MCF 10A (cell line): ENCODE measurements around the gene GRIN2C. TPM values are rescaled to one million over a fixed set of nuclear protein-coding genes. Genes with fewer than 3 reads are reported as not detected.

Experiments used
- BruUV-seq: library from RNA; stranded (reverse); fragments of 400-500 nt; replicated peaks from 2 replicates; lab custom pipeline; 2021; lab: Mats Ljungman, UMichigan
- CTCF ChIA-PET: fragments of 300-600 bp; sonication (Branson Sonifier 250); formaldehyde crosslinking; extraction: SDS; loops from one replicate; lab custom pipeline; 2021; ENCODE audit warnings: antibody characterized with exemption, inconsistent platforms; lab: Yijun Ruan, JAX
- POLR2A ChIA-PET: fragments of 300-600, 350-650 bp; sonication (Branson Sonifier 250); formaldehyde crosslinking; extraction: SDS; loops from one replicate; lab custom pipeline; 2020; ENCODE audit warnings: antibody characterized with exemption, inconsistent platforms; lab: Yijun Ruan, JAX
- DNase-seq: peaks from one replicate; pipeline ENCODE4 v3.0.0-alpha.2; 2018; ENCODE audit not compliant: unreplicated experiment
- H3K27ac Mint-ChIP-seq: one replicate; pipeline ENCODE4 v1.8.0; 2022; ENCODE audit warnings: mild to moderate bottlenecking, low read depth, mixed read lengths; ENCODE audit not compliant: unreplicated experiment
- H3K27me3 Mint-ChIP-seq: one replicate; pipeline ENCODE4 v1.8.0; 2022; ENCODE audit warnings: mixed read lengths; ENCODE audit not compliant: insufficient read depth, unreplicated experiment
- H3K36me3 Mint-ChIP-seq: one replicate; pipeline ENCODE4 v1.8.0; 2022; ENCODE audit warnings: mild to moderate bottlenecking, moderate library complexity, mixed read lengths; ENCODE audit not compliant: insufficient read depth, unreplicated experiment
- H3K4me1 Mint-ChIP-seq: one replicate; pipeline ENCODE4 v1.8.0; 2022; ENCODE audit warnings: mixed read lengths; ENCODE audit not compliant: insufficient read depth, unreplicated experiment
- H3K4me3 Mint-ChIP-seq: one replicate; pipeline ENCODE4 v1.8.0; 2022; ENCODE audit warnings: mild to moderate bottlenecking, moderate library complexity, mixed read lengths; ENCODE audit not compliant: unreplicated experiment
- H3K9me3 Mint-ChIP-seq: one replicate; pipeline ENCODE4 v1.8.0; 2022; ENCODE audit warnings: mixed read lengths; ENCODE audit not compliant: unreplicated experiment
- CTCF ChIP-seq: fragments of 200-600 bp; IDR thresholded peaks from one replicate; pipeline ENCODE4 v1.8.0; 2022; ENCODE audit warnings: antibody characterized with exemption, mild to moderate bottlenecking; ENCODE audit not compliant: unreplicated experiment
- intact Hi-C: fragments of 100-400 bp; cut with micrococcal nuclease; formaldehyde crosslinking; loops from 2 replicates; pipeline ENCODE4 v1.14.1; 2022
- total RNA-seq: library from RNA; stranded (reverse); gene quantifications from 2 replicates; pipeline ENCODE4 v1.2.3, GENCODE V29; 2022

GRIN2C gene
- total RNA-seq, 1 experiment from 2014 or later, result 0.28 TPM

GRCh38 chr17:74805591-74805991 lies 54.1 kb downstream of the GRIN2C start:
- H3K27ac Mint-ChIP-seq, result no peak overlapping the region
- H3K9me3 Mint-ChIP-seq, result no peaks in the 10 kb centered on the region
- no peak for TF ChIP-seq CTCF
- POLR2A ChIA-PET, result no interaction called here
- H3K4me1 Mint-ChIP-seq, result no peaks in the 10 kb centered on the region
- CTCF ChIA-PET, result interaction anchor here (0.5 to 0.7 kb wide), 3 partner anchors 16 to 97 kb away, joined by 3 to 5 read pairs (median 3); no protein-coding TSS in a partner anchor
- intact Hi-C loops, result no loop called here
- BruUV-seq, result no TSS peak
- H3K4me3 Mint-ChIP-seq, result no peak overlapping the region
- no peaks in the 10 kb centered on the region for H3K27me3 Mint-ChIP-seq
- no peak for DNase-seq
- H3K36me3 Mint-ChIP-seq, result no peaks in the 10 kb centered on the region

GRCh38 chr17:74804683-74805082 lies 55.0 kb downstream of the GRIN2C start:
- intact Hi-C loops, result no loop called here
- no TSS peak for BruUV-seq
- Mint-ChIP-seq H3K9me3 (no peaks in the 10 kb centered on the region), H3K4me1 (no peaks in the 10 kb centered on the region), H3K27me3 (no peaks in the 10 kb centered on the region), H3K4me3 (no peak overlapping the region), H3K27ac (no peak overlapping the region), H3K36me3 (peaks cover 6% of the 10 kb centered on the region)
- DNase-seq, result no peak
- CTCF ChIA-PET, result interaction anchor here (0.7 kb wide), 1 partner anchor 58 kb away, joined by 3 read pairs; no protein-coding TSS in a partner anchor
- POLR2A ChIA-PET, result interaction anchor here (0.5 kb wide), 1 partner anchor 218 kb away, joined by 3 read pairs; no protein-coding TSS in a partner anchor
- TF ChIP-seq CTCF, result no peak

GRCh38 chr17:74803971-74804370 lies 55.7 kb downstream of the GRIN2C start:
- ChIA-PET CTCF (no interaction called here), POLR2A (interaction anchor here (0.5 kb wide), 1 partner anchor 217 kb away, joined by 3 read pairs; no protein-coding TSS in a partner anchor)
- Mint-ChIP-seq H3K9me3 (no peaks in the 10 kb centered on the region), H3K27ac (no peak overlapping the region), H3K27me3 (no peaks in the 10 kb centered on the region), H3K4me1 (no peaks in the 10 kb centered on the region), H3K4me3 (no peak overlapping the region), H3K36me3 (peaks cover 6% of the 10 kb centered on the region)
- intact Hi-C loops, result no loop called here
- TF ChIP-seq CTCF, result no peak
- DNase-seq, result no peak
- no TSS peak for BruUV-seq

- no peak for TF ChIP-seq CTCF
- ChIA-PET POLR2A (no interaction called here), CTCF (no interaction called here)
- no peak for DNase-seq
- H3K36me3 Mint-ChIP-seq, result peaks cover 6% of the 10 kb centered on the region
- H3K4me3 Mint-ChIP-seq, result no peak overlapping the region
- H3K9me3 Mint-ChIP-seq, result no peaks in the 10 kb centered on the region
- H3K27ac Mint-ChIP-seq, result no peak overlapping the region
- BruUV-seq, result no TSS peak
- H3K27me3 Mint-ChIP-seq, result no peaks in the 10 kb centered on the region
- H3K4me1 Mint-ChIP-seq, result no peaks in the 10 kb centered on the region
- intact Hi-C loops, result no loop called here
These were observed 56.2 kb downstream of the GRIN2C start for GRCh38 chr17:74803388-74803930.
